SK-N-MC (cell line): ENCODE measurements around the gene SP2.

Experiments
- EZH2 ChIP-seq: fragments of 200-600 bp; sonication (generic); IDR thresholded peaks from one replicate; pipeline ENCODE4 v1.6.1; 2017; ENCODE audit warnings: antibody characterized with exemption
- POLR2AphosphoS5 ChIP-seq: IDR thresholded peaks from 2 replicates; pipeline ENCODE4 v1.6.1; 2012; ENCODE audit warnings: mild to moderate bottlenecking, low read depth, low read length, borderline replicate concordance

DNA sequence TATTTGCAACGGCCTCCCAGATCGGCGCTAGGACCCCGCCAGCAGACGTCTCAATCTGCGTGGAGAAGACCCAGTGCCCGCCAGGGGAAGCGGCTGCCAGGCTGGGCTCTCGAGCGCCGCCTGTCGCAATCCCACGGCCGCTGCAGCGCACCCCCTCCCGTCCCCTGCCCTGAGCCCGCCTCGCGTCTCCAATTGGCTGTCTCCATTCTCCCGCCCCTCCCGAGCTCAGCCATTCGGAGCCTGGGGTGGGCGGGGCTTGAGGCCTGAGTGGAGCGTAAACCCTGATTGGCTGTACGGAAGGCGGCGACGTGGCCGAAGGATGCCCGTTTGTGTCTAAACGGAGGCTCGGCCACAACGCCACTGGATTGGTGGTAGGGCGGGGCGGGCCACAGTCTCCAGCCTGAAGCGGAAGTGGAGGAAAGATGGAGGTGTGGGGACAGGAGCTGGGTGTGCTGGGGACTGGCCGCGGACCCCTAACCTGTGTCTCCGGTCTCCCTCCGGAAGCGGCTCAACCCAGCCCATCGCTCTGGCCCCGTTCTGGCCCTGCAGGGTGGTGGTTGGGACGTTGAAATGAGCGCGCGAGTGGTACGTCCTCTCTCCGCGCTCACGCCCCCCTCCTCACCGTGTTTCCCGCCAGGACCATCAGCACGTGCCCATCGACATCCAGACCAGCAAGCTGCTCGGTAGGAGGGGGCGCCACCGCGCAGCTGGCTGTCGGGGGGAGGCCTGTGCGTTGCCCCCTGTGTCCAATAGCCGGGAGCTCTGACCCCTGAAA, 74.9 kb downstream of the SP2 start, which contains the start of gene CDK5RAP3:
- TF ChIP-seq POLR2AphosphoS5 (peak; percentile 70; the same call in 1 of the 2 replicates), EZH2 (no peak)
